H1 (cell line): ENCODE data around the gene ACP4. TPM values are rescaled to one million over a fixed set of nuclear protein-coding genes. Genes with fewer than 3 reads are reported as not detected.

Experiments used
- CTCF ChIA-PET: fragments of 300-600 bp; sonication (Branson Sonifier 250); formaldehyde crosslinking; loops from one replicate; lab custom pipeline; 2021; ENCODE audit not compliant: partially characterized antibody; lab: Charles Lee
- POLR2A ChIA-PET: fragments of 300-600 bp; sonication (Branson Sonifier 250); formaldehyde crosslinking; loops from one replicate; lab custom pipeline; 2021; ENCODE audit warnings: inconsistent platforms; ENCODE audit not compliant: partially characterized antibody; lab: Charles Lee
- DNase-seq, 2 experiments: peaks; one replicate each; pipeline versions ENCODE4 v3.0.0 to v3.0.0-alpha.2; 2010 to 2022; ENCODE audit warnings: low spot score in 2 of 2, low read depth in 1 of 2, mixed read lengths in 1 of 2
- FAIRE-seq: peaks from 2 replicates; lab custom pipeline; 2011; peaks lifted over from hg19 to GRCh38; lab: Jason Lieb, UNC
- H2AFZ ChIP-seq: 2 replicates; pipeline ENCODE4 v1.8.1; 2012; ENCODE audit warnings: low read length, inconsistent platforms
- H2AK5ac ChIP-seq: 2 replicates; pipeline ENCODE4 v1.6.1; 2013; ENCODE audit warnings: low read depth, low read length
- H2BK120ac ChIP-seq: replicated peaks from 2 replicates; pipeline ENCODE3; 2013; ENCODE audit warnings: low read depth, low read length, inconsistent platforms
- H2BK12ac ChIP-seq: 2 replicates; pipeline ENCODE4 v1.6.1; 2013; ENCODE audit warnings: low read depth, low read length
- H2BK15ac ChIP-seq: 2 replicates; pipeline ENCODE4 v1.6.1; 2013; ENCODE audit warnings: low read length
- H2BK20ac ChIP-seq: 2 replicates; pipeline ENCODE4 v1.6.1; 2013; ENCODE audit warnings: low read length
- H2BK5ac ChIP-seq: 2 replicates; pipeline ENCODE4 v1.6.1; 2013; ENCODE audit warnings: low read depth, low read length
- H3K14ac ChIP-seq: 2 replicates; pipeline ENCODE4 v1.6.1; 2013; ENCODE audit warnings: inconsistent platforms; ENCODE audit not compliant: insufficient read length
- H3K18ac ChIP-seq: 2 replicates; pipeline ENCODE4 v1.6.1; 2013; ENCODE audit warnings: low read length; ENCODE audit errors: extremely low read depth
- H3K23ac ChIP-seq: 2 replicates; pipeline ENCODE4 v1.6.1; 2013; ENCODE audit warnings: inconsistent platforms; ENCODE audit not compliant: insufficient read length
- H3K23me2 ChIP-seq: 2 replicates; pipeline ENCODE4 v1.6.1; 2013; ENCODE audit warnings: low read depth, low read length
- H3K27ac ChIP-seq: 2 replicates; pipeline ENCODE4 v1.6.1; 2011; ENCODE audit warnings: low read depth, low read length, inconsistent platforms
- H3K27me3 ChIP-seq, 4 experiments: replicated peaks in 1 of 4; 1 replicate in 1 of 4; 2 replicates in 3 of 4; pipeline versions ENCODE4 v1.6.1 to v1.8.1; 2011 to 2013; ENCODE audit warnings: low read length in 3 of 4, mild to moderate bottlenecking in 3 of 4, inconsistent platforms in 2 of 4, mixed read lengths in 2 of 4, moderate library complexity in 1 of 4; ENCODE audit not compliant: control insufficient read depth in 3 of 4, insufficient read depth in 3 of 4; ENCODE audit errors: extremely low read depth in 1 of 4
- H3K36me3 ChIP-seq, 4 experiments: 2 replicates each; pipeline versions ENCODE4 v1.6.1 to v1.8.1; 2011 to 2013; ENCODE audit warnings: mild to moderate bottlenecking in 4 of 4, low read length in 3 of 4, moderate library complexity in 2 of 4, control low read depth in 1 of 4, inconsistent platforms in 1 of 4; ENCODE audit not compliant: insufficient read depth in 4 of 4, control insufficient read depth in 2 of 4
- H3K4ac ChIP-seq: replicated peaks from 2 replicates; pipeline ENCODE3; 2013; ENCODE audit warnings: low read length, low read depth, mixed read lengths, inconsistent platforms; ENCODE audit not compliant: insufficient read length
- H3K4me1 ChIP-seq, 4 experiments: replicated peaks in 1 of 4; 1 replicate in 1 of 4; 2 replicates in 3 of 4; pipeline versions ENCODE4 v1.6.1 to v1.8.1; 2011 to 2013; ENCODE audit warnings: low read length in 3 of 4, inconsistent platforms in 2 of 4, mixed read lengths in 1 of 4; ENCODE audit not compliant: insufficient read depth in 4 of 4, control insufficient read depth in 3 of 4
- H3K4me2 ChIP-seq, 2 experiments: 2 replicates each; pipeline versions ENCODE4 v1.6.1 to v1.8.1; 2011 to 2013; ENCODE audit warnings: low read depth in 2 of 2, low read length in 2 of 2, control low read depth in 1 of 2, inconsistent platforms in 1 of 2, mild to moderate bottlenecking in 1 of 2; ENCODE audit not compliant: insufficient read depth in 1 of 2
- H3K4me3 ChIP-seq, 4 experiments: fragments of 200-600, 300-600 bp in 1 of 4; sonication (generic), shearing (Covaris generic), sonication (Bioruptor Twin) in 1 of 4; 2 replicates each; pipeline versions ENCODE4 v1.5.1 to v1.8.1; 2011 to 2016; ENCODE audit warnings: low read length in 4 of 4, low read depth in 3 of 4, control low read depth in 2 of 4, inconsistent platforms in 2 of 4, mild to moderate bottlenecking in 2 of 4, mixed read lengths in 1 of 4, moderate library complexity in 1 of 4; ENCODE audit not compliant: insufficient read depth in 2 of 4; ENCODE audit errors: extremely low read depth in 1 of 4
- H3K56ac ChIP-seq: replicated peaks from 2 replicates; pipeline ENCODE3; 2013; ENCODE audit warnings: low read depth, mild to moderate bottlenecking, mixed read lengths, low read length, inconsistent platforms; ENCODE audit not compliant: insufficient read length
- H3K79me1 ChIP-seq: 2 replicates; pipeline ENCODE4 v1.6.1; 2013; ENCODE audit warnings: low read depth, low read length, control low read depth
- H3K79me2 ChIP-seq, 2 experiments: 2 replicates each; pipeline versions ENCODE4 v1.6.1 to v1.8.1; 2012 to 2013; ENCODE audit warnings: low read length in 2 of 2, mild to moderate bottlenecking in 2 of 2, inconsistent platforms in 1 of 2; ENCODE audit not compliant: insufficient read depth in 2 of 2, control insufficient read depth in 1 of 2
- H3K9ac ChIP-seq, 4 experiments: replicated peaks in 1 of 4; 1 replicate in 1 of 4; 2 replicates in 3 of 4; pipeline versions ENCODE4 v1.6.1 to v1.8.1; 2011 to 2013; ENCODE audit warnings: low read depth in 3 of 4, low read length in 3 of 4, control low read depth in 2 of 4, mild to moderate bottlenecking in 2 of 4, moderate library complexity in 2 of 4, inconsistent platforms in 1 of 4; ENCODE audit errors: extremely low read depth in 1 of 4
- H3K9me3 ChIP-seq, 2 experiments: 2 replicates each; pipeline versions ENCODE4 v1.6.1 to v1.8.1; 2012 to 2013; ENCODE audit warnings: mild to moderate bottlenecking in 2 of 2, moderate library complexity in 2 of 2, control low read depth in 1 of 2, inconsistent platforms in 1 of 2, low read depth in 1 of 2, low read length in 1 of 2, mixed read lengths in 1 of 2; ENCODE audit not compliant: insufficient read depth in 2 of 2
- H4K20me1 ChIP-seq, 2 experiments: replicated peaks in 1 of 2; 2 replicates each; pipeline versions ENCODE3 to v1.8.1; 2011 to 2013; ENCODE audit warnings: inconsistent platforms in 2 of 2, low read length in 2 of 2, mild to moderate bottlenecking in 1 of 2; ENCODE audit not compliant: insufficient read depth in 2 of 2, control insufficient read depth in 1 of 2
- H4K5ac ChIP-seq: 2 replicates; pipeline ENCODE4 v1.6.1; 2013; ENCODE audit warnings: low read length, low read depth, mixed read lengths, inconsistent platforms; ENCODE audit not compliant: insufficient read length
- H4K8ac ChIP-seq: 2 replicates; pipeline ENCODE4 v1.8.0; 2013; ENCODE audit warnings: mild to moderate bottlenecking, moderate library complexity, low read length, inconsistent platforms; ENCODE audit not compliant: insufficient read depth; ENCODE audit errors: extremely low read depth
- H4K91ac ChIP-seq: replicated peaks from 2 replicates; pipeline ENCODE3; 2013; ENCODE audit warnings: low read length, mixed read lengths, inconsistent platforms; ENCODE audit not compliant: insufficient read length
- ATF2 ChIP-seq: IDR thresholded peaks from 2 replicates; pipeline ENCODE4 v1.6.1; 2012; ENCODE audit warnings: low read length, inconsistent platforms
- CHD1 ChIP-seq: IDR thresholded peaks from 2 replicates; pipeline ENCODE4 v1.6.1; 2012; ENCODE audit warnings: low read depth, low read length, improper control_type of control experiment
- CHD2 ChIP-seq: IDR thresholded peaks from 2 replicates; pipeline ENCODE4 v1.6.1; 2012; ENCODE audit warnings: low read length, improper control_type of control experiment
- CTBP2 ChIP-seq: IDR thresholded peaks from 2 replicates; pipeline ENCODE4 v1.7.0; 2011; ENCODE audit warnings: borderline replicate concordance, mild to moderate bottlenecking, moderate library complexity, mixed read lengths, low read length; ENCODE audit not compliant: insufficient read depth, insufficient read length
- E2F6 ChIP-seq: IDR thresholded peaks from 2 replicates; pipeline ENCODE4 v1.6.1; 2012; ENCODE audit warnings: inconsistent platforms
- EZH2 ChIP-seq: fragments of 200-600 bp; sonication (generic); IDR thresholded peaks from 2 replicates; pipeline ENCODE4 v1.7.1; 2012; ENCODE audit warnings: low read depth, mild to moderate bottlenecking, moderate library complexity, low read length, inconsistent platforms; ENCODE audit not compliant: severe bottlenecking
- JUND ChIP-seq: IDR thresholded peaks from 2 replicates; pipeline ENCODE4 v1.6.1; 2011; ENCODE audit warnings: mild to moderate bottlenecking, improper control_type of control experiment, low read length
- KDM1A ChIP-seq: fragments of 200-600, 300-600 bp; sonication (generic); IDR thresholded peaks from 2 replicates; pipeline ENCODE4 v1.7.1; 2016; ENCODE audit warnings: mild to moderate bottlenecking, low read length, borderline replicate concordance
- SIN3A ChIP-seq, 2 experiments: IDR thresholded peaks in 1 of 2; conservative IDR thresholded peaks in 1 of 2; 2 replicates each; pipeline ENCODE4 v1.6.1; 2011 to 2012; ENCODE audit warnings: low read length in 2 of 2, improper control_type of control experiment in 1 of 2, low read depth in 1 of 2, mild to moderate bottlenecking in 1 of 2
- SIRT6 ChIP-seq: IDR thresholded peaks from one replicate; pipeline ENCODE4 v1.7.1; 2012; ENCODE audit warnings: low read length, inconsistent platforms
- SIX5 ChIP-seq: IDR thresholded peaks from 2 replicates; pipeline ENCODE4 v1.6.1; 2011; ENCODE audit warnings: mild to moderate bottlenecking, low read depth, low read length
- TBP ChIP-seq: IDR thresholded peaks from 2 replicates; pipeline ENCODE4 v1.6.1; 2011; ENCODE audit warnings: low read depth, low read length, improper control_type of control experiment
- WGBS, 2 experiments: shearing (Covaris generic) in 1 of 2; methylation state at CpG; one replicate each; pipeline versions ENCODE4 v1.1.6 to v1.1.7; 2013 to 2015; ENCODE audit warnings: low lambda C conversion rate in 2 of 2, mixed read lengths in 2 of 2, inconsistent platforms in 1 of 2, low coverage in 1 of 2, missing lambda C conversion rate in 1 of 2; ENCODE audit not compliant: insufficient replicate concordance in 2 of 2, insufficient coverage in 1 of 2, insufficient read length in 1 of 2; ENCODE audit errors: extremely low coverage in 1 of 2, missing lambda C conversion rate in 1 of 2; 5-methylcytosine and 5-hydroxymethylcytosine counted together
- polyA plus RNA-seq, 7 experiments: library from polyadenylated mRNA; depleted of rRNA in 3 of 7; stranded (reverse) in 5 of 7; unstranded in 2 of 7; fragments of >200 nt in 5 of 7; fragments of 200-250 nt in 2 of 7; gene quantifications; 1 replicate in 5 of 7; 2 replicates in 1 of 7; 4 replicates in 1 of 7; pipeline versions ENCODE4 v1.2.1 to v1.2.3, GENCODE V29; 2011 to 2013; ENCODE audit warnings: missing spikeins in 2 of 7, mixed read lengths in 2 of 7
- total RNA-seq: library from RNA; stranded (reverse); fragmentation: NEBNext Ultra II Directional; extraction: Animal tissue kit (Norgen Biotek cat#: 25700); gene quantifications from 2 replicates; pipeline ENCODE4 v1.2.1, GENCODE V29; 2021

The ACP4 gene
- total and polyA plus RNA-seq, 2 of the 8 experiments (the other 6 are each of a cell fraction or from before 2014, with no cell fraction given) = not detected

GRCh38 chr19:50743537-50743936, 46.7 kb upstream of the ACP4 start:
- no peaks in the 10 kb centered on the region for H3K23me2 ChIP-seq
- no peak for TF ChIP-seq ATF2
- TF ChIP-seq SIX5 = no peak
- TF ChIP-seq CHD2 = no peak
- no peak for TF ChIP-seq KDM1A
- TF ChIP-seq EZH2 = no peak
- no peak for TF ChIP-seq JUND
- TF ChIP-seq SIRT6 = no peak
- TF ChIP-seq CHD1 = no peak
- no peak for TF ChIP-seq CTBP2
- no peak for TF ChIP-seq SIN3A (conservative IDR thresholded peaks at IDR 0.05 in 1 of 2, IDR thresholded peaks at IDR 0.05 in 1 of 2; ENCODE audit: low read depth in 1 of 2, low read length in 2 of 2)
- no peak for TF ChIP-seq TBP
- TF ChIP-seq E2F6 = no peak
- TF ChIP-seq, all 59 proteins: peak for 0
- Histone ChIP-seq H3K4me2 (no peak overlapping the region), H2BK120ac (no peak overlapping the region), H3K9ac (no peak overlapping the region), H3K9me3 (no peaks in the 10 kb centered on the region), H3K18ac (no peak overlapping the region), H3K27me3 (0 out of 7 replicates have a peak, but pooled peaks cover 0 to 2% (median 0%) of the 10 kb centered on the region in 4 experiments), H2BK12ac (no peak overlapping the region), H3K79me1 (no peaks in the 10 kb centered on the region), H3K27ac (no peak overlapping the region), H4K5ac (no peak overlapping the region), H2BK20ac (no peak overlapping the region), H4K8ac (no peak overlapping the region), H3K79me2 (no peaks in the 10 kb centered on the region), H4K91ac (no peak overlapping the region), H3K4me3 (no peak overlapping the region), H2BK5ac (no peak overlapping the region), H3K4ac (no peak overlapping the region), H3K56ac (no peak overlapping the region), H2AK5ac (no peak overlapping the region), H3K23ac (no peak overlapping the region), H2AFZ (no peak overlapping the region), H3K14ac (no peak overlapping the region), H3K36me3 (no peaks in the 10 kb centered on the region), H2BK15ac (no peak overlapping the region), H3K4me1 (peaks cover 0 to 4% (median 0%) of the 10 kb centered on the region in 4 experiments; a peak in 1 of 7 replicates), H4K20me1 (peaks cover 0 to 2% of the 10 kb centered on the region in 2 experiments)
- WGBS, 2 experiments = 83% methylated on average over 5 of the region's 6 CpGs; no CpG with 5 or more reads in 1 of the 2 experiments
- FAIRE-seq (no peak), DNase-seq (no peak)
- POLR2A ChIA-PET = interaction anchor here (0.6 kb wide), 1 partner anchor 720 kb away, joined by 3 read pairs; no protein-coding TSS in a partner anchor
- CTCF ChIA-PET = interaction anchor here (2.4 kb wide), 1 partner anchor 207 kb away, joined by 11 read pairs; no protein-coding TSS in a partner anchor
